GM19455 (cell line): ENCODE results near the gene WBP2.
"Not testable (repeated sequence)": the region's sequence is repeated elsewhere in the genome, so short reads cannot be mapped to it uniquely, and the experiment has no call there.

Experiments used
- ATAC-seq: cut with Tn5 transposase; IDR thresholded peaks from one replicate; pipeline ENCODE4 v1.9.1; 2021; ENCODE audit not compliant: unreplicated experiment

WBP2 gene

DNA sequence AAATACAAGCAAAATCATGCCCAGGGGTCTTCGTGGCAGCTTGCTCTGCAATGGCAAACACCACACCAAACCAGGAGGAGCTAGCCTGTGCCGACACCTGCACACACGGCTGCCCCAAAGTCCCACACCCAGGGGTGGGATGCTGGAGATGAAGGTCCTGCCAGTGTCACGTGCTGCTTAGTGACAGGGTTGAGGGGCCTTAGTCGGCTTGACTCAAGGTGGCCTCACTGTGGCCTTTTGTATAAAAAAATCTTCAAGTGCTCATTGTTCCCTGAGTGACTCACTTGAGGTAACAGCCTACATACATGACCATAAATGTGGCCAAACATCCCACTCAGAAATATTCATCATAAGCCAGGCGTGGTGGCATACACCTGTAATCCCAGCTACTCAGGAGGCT lies 34.3 kb upstream of the WBP2 start:
- ATAC-seq = no peak

DNA sequence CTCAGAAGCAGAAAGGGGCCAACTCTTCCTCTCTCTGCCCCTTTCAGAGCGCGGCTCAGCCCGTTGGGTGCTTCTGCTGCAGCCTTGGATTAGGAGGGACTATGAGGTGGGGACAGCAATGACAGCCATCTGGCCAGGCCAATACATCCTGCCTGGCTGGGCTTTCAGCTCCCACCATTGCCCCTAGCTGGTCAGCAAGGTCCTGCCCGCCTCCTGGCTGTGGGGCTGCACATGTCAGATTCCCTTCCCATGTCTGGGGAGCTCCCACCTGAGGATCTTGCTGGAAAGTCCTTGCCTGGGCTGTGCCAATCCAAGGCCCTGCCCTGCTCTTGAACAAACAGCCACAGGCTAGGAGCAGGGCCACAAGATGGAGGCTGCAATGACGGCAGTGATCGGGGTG lies 33.3 kb upstream of the WBP2 start:
- ATAC-seq = no peak

DNA sequence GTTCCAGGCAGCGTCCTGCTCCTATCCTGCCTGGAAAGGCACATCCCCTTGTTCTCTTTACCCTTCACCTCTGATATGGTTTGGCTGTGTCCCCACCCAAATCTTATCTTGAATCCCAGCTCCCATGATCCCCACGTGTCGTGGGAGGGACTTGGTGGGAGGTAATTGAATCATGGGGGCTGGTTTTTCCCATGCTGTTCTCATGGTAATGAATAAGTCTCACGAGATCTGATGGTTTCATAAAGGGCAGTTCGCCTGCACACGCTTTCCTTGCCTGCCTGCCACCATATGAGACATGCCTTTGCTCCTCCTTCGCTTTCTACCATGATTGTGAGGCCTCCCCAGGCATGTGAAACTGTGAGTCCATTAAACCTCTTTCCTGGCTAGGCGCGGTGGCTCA lies 30.7 kb upstream of the WBP2 start:
- ATAC-seq = not testable (repeated sequence)

DNA sequence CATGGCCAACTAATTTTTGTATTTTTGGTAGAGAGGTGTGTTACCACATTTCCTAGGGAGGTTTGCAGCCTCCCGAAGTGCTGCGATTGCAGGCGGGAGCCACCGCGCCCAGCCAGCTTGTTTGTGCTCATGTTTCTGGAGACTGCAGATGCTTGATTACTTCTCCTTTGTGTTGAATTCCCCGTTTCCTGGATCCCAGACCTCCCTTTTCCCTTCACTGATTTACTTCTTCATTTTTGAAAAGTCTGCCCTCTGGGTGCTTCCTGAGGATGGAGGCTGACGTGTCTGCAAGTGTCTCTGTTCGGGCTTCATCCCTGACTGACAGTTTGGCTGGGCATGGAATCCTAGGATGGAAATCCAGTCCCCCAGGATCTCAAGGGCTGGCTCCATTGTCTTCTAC lies 30.3 kb upstream of the WBP2 start:
- no peak for ATAC-seq

DNA sequence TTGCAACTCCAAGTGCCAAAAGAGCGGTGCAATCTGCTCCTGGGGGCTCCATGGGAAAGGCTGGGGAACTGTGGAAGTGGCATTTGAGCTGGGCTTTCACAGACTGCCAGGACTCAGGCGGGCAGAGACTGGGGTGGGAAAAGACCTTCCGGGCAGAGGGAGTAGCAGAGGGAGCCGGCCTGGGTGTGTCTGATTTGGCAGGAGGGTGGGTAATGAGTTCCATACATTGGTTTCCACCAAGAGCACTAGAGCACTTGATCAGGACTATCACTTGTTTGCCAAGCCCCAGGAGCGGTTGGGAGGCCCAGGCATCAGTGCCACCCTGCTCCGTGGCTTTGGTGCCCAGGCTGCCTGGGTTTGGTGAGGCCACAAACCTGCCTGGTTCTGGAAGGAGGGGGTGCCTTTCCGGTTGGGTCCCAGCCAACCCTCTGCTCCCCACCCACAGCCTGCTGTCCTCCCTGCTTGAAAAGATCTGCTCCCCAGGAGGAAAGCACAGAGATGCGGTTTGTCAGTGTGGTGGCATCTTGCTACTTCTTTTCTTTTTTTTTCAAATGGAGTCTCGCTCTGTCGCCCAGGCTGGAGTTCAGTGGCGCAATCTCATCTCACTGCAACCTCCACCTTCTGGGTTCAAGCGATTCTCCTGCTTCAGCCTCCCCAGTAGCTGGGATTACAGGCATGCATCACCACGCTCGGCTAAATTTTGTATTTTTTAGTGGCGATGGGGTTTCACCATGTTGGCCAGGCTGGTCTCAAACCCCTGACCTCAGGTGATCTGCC lies 26.7 kb upstream of the WBP2 start:
- no peak for ATAC-seq

DNA sequence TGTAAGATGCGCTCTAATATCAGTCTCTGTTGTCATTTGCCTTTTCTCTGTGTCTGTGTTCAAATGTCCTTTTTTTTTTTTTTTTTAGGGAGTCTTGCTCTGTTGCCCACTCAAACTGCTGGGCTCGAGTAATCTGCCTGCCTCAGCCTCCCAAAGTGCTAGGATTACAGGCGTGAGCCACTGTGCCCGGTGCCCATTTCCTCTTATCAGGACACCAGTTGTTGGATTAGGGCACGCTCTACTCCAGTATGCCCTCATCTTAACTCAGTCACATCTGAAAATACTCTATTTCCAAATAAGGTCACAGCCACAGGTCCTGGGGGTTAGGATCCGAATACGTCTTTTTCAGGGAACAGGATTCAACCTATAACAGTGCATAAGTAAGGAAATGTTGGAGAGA lies 25.1 kb upstream of the WBP2 start:
- ATAC-seq = no peak

DNA sequence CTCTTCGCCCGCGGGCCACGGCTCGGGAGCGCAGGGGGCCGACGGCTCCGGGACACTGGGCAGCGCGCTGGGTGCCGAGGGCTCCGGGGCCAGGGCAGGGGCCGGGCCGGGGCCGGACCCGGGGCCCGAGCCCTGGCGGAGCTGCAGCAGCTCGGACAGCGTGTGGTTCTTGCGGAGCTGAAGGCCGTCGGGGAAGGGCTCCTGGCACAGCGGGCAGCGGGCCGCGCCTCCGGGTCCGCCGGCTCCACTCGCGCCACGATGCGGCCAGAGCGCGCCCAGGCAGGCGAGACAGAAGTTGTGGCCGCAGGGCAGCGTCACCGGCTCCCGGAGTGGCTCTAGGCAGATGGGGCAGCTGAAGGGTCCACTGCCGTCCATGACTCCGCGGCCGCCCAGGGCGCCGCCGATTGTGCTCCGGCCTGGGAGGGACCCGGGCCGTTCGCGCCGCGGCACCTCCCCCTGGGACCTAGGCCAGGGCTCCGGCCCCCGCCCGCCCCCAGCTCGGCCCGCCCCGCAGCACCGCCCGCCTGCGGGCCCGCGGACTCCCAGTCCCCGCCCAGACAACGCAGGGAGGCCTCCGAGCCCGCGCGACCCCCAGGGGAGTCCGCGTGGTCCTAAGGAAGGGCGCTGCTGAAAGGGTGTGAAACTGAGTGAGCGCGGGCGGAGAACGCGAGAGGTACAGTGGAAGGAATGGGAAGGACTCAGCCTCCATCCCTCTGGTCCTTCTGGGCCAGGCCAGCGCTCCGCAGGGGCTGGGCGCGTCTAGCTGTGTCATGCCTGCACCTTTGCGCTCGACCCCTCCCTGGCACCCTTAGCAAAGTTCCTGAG lies 23.3 kb upstream of the WBP2 start, which contains the start of gene TRIM47:
Gene TRIM47, minus strand, starts transcription at position 408 of the 825 bp plus-strand sequence. Its CDS starts 33 bp downstream, at position 375.
- ATAC-seq = no peak

DNA sequence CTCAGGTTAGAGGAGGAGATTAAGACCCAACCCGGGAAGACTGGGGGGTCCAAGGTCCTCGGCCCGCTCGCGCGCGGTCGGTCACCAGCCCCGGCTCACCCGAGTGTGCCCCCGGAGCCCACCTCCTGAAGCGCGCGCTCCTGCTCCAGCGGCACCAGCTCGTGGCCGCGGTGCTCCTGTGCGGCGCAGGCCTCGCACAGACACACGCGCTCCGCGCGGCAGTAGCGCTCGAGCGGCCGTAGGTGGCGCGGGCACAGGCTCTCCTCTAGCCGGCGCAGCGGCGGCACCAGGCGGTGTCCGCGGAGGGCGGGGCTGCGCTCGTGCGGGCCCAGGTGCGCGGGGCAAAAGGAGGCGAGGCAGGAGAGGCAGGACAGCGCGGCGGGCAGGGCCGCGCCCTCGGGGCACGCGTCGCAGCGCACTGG lies 22.6 kb upstream of the WBP2 start:
- ATAC-seq = no peak

DNA sequence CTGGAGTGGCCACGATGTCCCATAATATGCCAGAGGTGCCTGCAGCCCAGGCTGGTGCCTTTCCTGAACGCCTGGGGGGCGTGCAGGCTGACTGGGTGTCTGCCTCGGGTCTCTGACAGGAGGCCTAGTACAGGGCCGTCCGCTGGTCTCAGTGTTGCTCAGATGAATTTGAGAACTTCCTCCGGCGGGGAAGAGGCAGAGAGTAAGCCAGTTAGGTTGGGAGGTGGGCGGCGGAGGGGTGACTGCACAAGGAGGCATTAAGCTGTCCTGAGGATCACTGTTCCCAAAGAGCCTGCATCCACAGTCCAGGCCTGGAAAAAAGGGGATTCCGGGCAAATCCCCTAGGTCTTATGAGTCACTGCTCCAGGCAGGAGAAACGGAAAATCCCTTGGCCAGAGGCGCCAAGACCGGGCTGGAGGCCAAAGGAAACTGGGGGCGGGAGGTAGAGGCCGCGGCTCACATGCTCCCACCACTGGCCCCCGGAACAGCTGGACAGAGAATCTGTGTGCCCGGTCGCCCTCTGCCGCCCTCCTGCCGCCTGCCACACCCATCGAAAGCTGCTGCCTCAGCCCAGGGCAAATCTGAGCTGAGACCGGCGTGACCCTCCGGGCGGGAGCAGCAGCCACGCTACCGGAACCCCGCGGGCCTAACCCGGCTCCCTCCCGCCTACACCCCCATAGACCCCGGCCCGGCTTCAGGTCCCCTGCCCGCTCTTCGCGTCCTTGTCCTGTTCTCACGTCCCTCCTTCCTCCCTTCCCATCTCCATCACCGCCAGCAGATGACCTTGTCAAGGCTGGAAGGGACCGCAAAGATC lies 22.0 kb upstream of the WBP2 start:
- ATAC-seq = no peak

DNA sequence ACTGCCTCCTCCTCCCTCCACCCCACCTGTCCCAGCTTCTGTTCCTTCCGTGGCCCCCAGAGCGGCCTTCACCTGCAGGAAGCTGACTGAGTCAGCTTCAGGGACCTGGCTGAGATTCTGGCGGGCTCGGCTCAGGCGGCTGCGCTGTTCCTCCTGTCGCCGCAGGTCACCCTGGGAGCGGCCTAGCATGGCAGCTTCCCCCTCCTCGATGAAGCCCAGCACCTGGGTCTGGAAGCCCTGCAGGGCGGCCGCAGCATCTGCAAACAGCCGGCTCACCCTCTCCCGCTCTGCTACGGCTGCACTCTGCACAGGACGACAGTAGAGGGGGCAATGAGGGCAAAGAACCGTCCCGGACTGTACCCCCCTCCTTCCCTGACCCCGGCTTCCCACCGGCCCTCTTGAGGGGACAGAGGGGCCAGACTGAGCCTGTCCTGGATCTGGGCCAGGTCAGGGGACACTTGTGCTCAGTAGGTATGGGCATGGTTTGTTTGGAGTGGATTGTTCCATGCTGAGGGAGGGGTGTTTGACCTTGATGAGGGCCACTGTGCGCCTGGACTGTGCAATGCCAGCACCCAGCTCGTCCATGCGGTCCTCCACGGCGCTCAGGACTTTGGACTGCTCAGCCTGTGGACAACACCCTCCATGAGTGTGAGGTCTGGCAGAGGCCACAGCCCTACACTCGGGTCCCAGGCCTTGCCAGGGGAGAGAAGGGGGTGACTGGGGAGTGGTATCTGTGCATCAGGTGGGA lies 21.2 kb upstream of the WBP2 start:
- ATAC-seq = no peak

DNA sequence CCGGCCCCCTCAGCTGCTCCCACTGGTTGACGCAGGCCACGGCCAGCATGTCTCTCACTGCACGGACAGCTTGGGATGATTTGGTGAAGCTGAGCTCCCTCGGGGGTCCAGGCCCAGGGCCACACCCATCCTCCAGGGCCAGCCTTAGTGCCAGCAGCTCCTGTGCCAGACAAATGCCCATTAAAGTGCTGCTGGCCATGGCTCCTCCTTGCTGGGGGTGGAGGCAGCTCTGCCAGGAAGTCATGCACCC lies 20.7 kb upstream of the WBP2 start:
- ATAC-seq = no peak

DNA sequence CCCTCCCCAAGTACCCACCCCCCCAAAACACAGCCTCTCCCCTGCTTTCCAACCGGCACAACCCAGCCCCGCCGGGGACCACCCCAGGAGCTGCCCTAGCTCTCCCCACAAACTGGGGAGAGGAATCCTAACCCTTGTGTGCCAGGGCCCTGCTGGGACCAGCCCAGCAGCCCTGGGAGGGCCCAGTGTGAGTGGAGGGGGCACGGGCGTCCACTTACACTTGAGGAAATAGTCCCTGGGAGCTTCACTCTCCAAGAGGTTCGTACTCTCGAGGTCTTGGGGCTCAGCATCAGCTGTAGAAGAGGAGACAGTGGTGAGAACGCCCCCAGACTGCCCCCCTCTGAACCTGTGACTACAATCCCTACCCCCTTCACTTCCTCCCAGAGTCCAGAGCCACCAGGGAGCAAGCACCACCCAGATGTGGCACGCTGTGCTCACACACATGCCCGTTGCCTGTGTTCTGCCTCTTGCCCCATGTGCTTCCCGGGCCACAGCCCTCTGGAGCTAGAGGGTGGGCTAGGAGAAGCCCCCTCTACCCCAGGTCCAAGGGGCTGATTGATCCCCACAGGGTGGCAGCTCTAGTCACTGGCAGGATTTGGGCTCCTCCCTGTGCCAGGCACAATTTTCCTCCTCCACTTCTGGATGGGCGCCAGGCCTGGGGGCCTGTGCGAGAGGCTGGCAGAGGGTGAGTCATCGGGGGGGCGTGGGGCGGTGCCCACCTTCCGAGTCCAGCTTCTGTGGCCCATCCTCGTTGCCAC lies 20.2 kb upstream of the WBP2 start:
- no peak for ATAC-seq

DNA sequence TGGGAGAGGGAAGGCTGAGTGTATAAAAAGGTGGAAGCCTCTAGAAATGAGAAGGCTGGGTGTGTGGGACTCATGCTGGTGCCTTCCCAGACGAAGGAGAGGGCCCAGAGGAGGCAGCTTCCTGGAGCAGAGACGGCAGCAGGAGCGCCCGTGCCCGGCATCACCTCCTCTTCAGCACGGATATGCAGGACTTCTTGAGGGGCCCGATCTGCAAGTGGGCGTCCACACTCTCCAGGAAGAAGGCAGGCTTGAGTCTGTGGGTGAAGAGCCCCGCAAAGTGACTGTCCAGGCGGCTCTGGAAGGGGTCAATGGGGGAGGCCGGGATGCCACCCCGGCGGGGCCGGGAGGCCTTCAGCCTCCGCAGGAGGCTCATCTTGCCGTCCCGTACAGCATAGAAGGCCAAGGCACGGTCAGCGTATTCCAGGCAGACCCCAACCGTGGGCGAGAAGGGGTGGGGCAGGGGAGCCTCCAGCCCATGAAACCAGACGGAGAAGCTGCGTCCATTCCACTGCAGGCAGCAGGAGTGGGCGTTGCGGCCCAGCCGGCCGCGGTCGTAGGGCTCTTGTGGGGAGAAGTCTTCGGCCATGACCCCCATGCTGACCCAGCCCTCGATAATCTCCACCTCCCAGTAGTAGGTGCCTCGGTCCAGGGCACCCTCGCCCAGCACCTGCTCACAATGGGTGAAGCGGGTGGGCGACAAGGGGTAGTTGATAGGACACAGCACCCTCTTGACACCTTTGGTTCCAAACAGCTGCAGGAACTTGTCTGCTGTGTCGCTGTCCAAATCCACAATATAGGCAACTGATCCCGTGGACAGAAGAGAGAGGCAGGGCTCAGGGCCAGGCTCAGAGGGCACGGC lies 19.4 kb upstream of the WBP2 start:
- no peak for ATAC-seq

DNA sequence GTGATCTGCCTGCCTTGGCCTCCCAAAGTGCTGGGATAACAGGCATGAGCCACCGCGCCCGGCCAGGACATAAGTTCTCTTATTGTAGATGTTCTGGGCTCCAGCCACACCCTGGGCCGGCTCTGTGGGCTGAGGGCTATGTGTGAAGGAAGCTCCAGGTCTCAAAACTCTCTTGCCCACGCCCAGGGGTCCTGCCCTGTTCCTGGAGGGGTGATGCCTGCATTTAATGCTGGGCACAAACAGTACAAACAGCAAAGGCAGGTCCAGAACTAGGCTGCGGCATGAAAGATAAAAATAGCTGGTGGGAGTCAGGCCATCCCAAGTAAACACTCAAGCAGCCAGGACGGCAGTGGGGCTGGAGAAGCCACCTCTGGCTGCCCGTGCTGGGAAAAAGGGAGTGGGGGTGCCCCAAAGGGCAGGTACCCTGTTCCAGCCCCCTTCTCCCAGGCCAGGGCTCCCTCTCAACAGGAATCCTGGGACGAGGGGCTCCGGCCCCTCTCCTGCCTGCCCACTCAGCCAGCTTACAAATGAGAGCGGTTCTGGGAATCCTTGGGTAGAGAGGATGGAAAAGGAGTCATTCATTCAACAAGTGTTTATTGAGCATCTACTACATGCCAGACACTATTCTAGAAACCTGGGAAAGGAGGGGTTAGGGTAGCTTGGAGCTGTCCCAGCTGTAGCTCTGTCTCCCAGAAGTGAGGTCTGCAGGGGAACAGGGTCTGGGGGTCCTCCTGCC lies 18.6 kb upstream of the WBP2 start:
- no peak for ATAC-seq

DNA sequence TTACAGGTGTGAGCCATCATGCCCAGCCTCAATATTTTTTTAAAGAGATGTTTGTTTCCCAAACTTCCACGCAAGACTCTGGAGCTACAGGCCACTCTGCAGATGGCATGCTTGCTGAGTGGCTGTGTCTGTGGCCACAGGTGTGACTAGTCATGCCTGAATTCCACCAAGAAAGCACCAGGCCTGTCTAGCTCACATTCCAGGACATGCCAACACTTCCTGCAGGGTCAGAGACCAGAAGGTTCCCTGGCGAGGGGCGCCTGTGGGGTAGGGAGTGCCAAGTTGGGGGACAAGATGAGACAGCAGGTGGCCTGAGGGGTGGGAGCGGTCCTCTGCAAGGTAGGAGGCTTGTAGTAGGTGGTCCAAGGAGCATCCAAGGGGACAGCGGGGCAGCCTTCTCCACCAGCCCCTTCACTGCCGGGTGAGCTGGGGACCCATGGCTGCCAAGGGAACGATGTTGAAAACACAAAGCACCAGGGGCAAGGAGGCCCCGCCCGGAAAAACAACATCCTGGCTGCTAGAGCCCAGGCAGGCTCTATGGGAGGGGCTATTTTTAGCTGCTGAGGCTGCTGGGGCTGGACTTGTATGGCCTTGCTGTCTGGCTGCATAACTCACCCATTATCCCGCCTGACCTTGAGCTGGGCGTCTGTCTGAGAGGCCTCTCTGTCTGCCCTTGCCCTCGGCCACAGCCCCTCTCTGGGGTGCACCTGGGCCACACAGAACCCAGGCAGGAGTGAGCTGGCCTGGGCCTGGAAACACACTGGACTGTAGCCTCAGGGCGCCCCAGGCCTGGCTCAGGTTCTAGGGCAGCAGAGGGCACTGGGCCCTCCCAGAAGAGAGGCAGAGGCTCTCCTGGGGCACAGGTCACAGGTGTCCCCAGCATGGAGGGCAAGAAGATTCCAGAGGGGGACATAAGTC lies 17.6 kb upstream of the WBP2 start:
- ATAC-seq = no peak

DNA sequence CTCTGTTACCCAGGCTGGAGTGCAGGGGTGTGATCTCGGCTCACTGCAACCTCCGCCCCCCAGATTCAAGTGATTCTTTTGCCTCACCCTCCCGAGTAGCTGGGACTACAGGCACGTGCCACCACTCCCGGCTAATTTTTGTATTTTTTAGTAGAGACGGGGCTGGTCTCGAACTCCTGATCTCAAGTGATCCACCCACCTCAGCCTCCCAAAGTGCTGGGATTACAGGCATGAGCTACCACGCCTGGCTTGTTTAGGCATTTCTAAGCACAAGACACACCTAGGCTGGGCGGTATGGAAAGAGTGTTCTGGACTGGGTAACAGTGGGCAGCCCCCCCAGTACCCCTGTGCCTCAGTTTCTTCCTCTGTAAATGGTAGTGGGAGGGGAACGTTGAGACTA lies 15.1 kb upstream of the WBP2 start:
- not testable (repeated sequence) for ATAC-seq

DNA sequence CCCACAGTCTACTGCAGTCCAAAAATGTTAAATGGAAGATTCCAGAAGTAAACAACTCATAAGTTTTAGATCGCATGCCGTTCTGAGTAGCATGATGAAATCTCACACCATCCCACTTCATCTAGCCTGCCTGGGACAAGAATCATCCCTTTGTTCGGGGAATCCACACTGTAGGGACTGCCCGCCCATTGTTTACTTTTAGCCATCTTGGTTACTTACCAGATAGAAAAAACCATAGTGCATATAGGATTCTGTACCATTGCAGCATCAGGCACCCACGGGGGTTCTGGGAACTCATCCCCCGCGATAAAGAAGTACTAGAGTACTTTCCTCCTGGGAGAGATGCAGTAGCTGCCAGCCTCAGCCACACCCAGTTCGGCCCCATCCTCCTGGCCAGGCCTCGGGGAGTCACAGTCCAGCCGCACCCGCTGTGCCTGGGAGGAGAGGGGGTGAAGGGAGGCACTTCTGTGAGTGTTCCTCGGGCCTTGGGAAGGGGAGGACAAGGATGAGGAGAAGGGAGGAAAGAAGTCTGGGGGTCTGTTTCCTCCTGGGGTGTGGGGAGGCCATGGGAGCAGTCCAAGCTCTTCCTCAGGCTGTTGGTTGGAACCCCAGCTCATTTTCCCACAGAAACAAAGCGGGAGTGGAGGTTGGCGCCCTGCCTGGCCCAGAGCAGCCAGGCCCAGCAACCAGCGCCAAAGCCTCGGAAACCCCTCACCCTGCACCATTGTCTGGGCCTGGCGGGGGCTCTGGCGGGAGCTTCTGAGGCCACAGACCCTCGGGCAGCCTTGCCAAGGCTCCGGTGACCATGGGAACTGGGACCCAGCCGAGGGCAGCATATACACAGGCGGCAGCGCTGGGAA lies 14.4 kb upstream of the WBP2 start:
- ATAC-seq = no peak
